GM12891 (cell line): ENCODE data around the gene RS1.

Experiments
- POLR2A ChIP-seq: IDR thresholded peaks from 2 replicates; pipeline ENCODE4 v1.6.1; 2011; ENCODE audit warnings: low read depth, low read length, control low read depth
- POLR2AphosphoS5 ChIP-seq: IDR thresholded peaks from 2 replicates; pipeline ENCODE4 v1.6.1; 2011; ENCODE audit warnings: low read depth, low read length, control low read depth
- SPI1 ChIP-seq: IDR thresholded peaks from 2 replicates; pipeline ENCODE4 v1.6.1; 2011; ENCODE audit warnings: low read depth, low read length, control low read depth
- TAF1 ChIP-seq: IDR thresholded peaks from 2 replicates; pipeline ENCODE4 v1.6.1; 2011; ENCODE audit warnings: low read depth, low read length, control low read depth

DNA sequence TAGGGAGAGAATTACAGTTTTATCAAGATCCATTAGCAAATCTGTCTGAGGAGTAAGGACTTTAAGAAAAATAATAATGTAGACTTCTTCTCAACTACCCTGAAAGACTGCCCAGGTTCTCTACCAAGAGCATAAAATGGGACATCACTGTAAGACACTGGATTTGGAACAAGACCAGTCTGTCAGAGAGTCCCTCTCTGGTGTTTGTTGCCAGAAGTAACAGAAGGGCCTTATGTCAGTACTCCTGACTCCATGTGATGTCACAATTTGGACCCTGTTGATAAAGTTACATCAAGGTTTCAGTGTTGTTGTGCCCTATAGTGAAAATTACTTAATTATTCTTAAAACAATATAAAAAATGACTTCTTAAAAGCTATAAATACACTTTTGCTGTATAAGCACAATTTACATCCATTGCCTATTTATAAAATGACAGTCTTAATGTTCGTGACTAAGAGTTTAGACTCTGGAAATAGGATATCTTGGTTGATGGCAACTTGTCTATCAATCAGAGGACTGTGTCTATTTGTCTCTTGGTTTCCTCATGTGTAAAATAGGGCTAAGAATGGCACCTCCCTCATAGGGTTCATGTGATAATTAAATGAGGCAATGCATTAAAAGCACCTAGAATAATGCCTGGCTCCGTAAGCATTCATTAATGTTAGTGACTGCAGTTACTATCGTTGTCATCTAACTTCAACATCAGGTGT, 57.8 kb downstream of the RS1 start:
- TF ChIP-seq TAF1: no peak
- TF ChIP-seq POLR2AphosphoS5: no peak
- no peak for TF ChIP-seq SPI1
- TF ChIP-seq POLR2A: no peak
